ENCODE results near the gene FAM171A2. TPM values are rescaled to one million over a fixed set of nuclear protein-coding genes. Genes with fewer than 3 reads are reported as not detected.
A peak's percentile ranks its signal among the peaks of the same experiment; 100 is the strongest.

FAM171A2 gene
- total RNA-seq, 1 donor = 4.3 TPM

- Histone ChIP-seq H3K79me2 (ENCODE audit: insufficient read depth, low read length) (no peaks in the 10 kb centered on the region), H3K9me3 (ENCODE audit: low read depth, low read length) (no peaks in the 10 kb centered on the region), H3K4me1 (ENCODE audit: insufficient read depth, low read length) (peaks cover 9% of the 10 kb centered on the region), H3K27me3 (ENCODE audit: insufficient read depth, low read length) (peaks cover 16% of the 10 kb centered on the region), H2AFZ (ENCODE audit: low read length) (no peak overlapping the region), H3K4me3 (ENCODE audit: insufficient read depth, low read length) (no peak overlapping the region), H3K27ac (ENCODE audit: low read depth, low read length) (no peak overlapping the region), H3K4me2 (ENCODE audit: insufficient read depth, low read length) (no peak overlapping the region), H3K36me3 (ENCODE audit: insufficient read depth, low read length) (no peaks in the 10 kb centered on the region), H4K20me1 (ENCODE audit: insufficient read depth, low read length) (no peaks in the 10 kb centered on the region)
- TF ChIP-seq CTCF (IDR thresholded peaks at IDR 0.05; ENCODE audit: extremely low read depth, low read depth, low read length) = no peak
- no peak for DNase-seq (ENCODE audit: insufficient read length, low spot score, missing footprints)
Observed at GRCh38 chr17:44389723-44390202, 26.1 kb upstream of the FAM171A2 start.

- peaks cover 21% of the 10 kb centered on the region for H3K27me3 ChIP-seq (ENCODE audit: insufficient read depth, low read length)
- no peak for DNase-seq (ENCODE audit: insufficient read length, low spot score, missing footprints)
- H3K27ac ChIP-seq (ENCODE audit: low read depth, low read length) = no peak within 1 kb of the TSS
- H3K4me2 ChIP-seq (ENCODE audit: insufficient read depth, low read length) = no peak within 1 kb of the TSS
- no peak within 1 kb of the TSS for H2AFZ ChIP-seq (ENCODE audit: low read length)
- no peaks in the 10 kb centered on the region for H3K79me2 ChIP-seq (ENCODE audit: insufficient read depth, low read length)
- H3K4me1 ChIP-seq (ENCODE audit: insufficient read depth, low read length) = peaks cover 9% of the 10 kb centered on the region
- TF ChIP-seq CTCF (IDR thresholded peaks at IDR 0.05; ENCODE audit: extremely low read depth, low read depth, low read length) = no peak
- H3K36me3 ChIP-seq (ENCODE audit: insufficient read depth, low read length) = no peaks in the 10 kb centered on the region
- no peaks in the 10 kb centered on the region for H4K20me1 ChIP-seq (ENCODE audit: insufficient read depth, low read length)
- no peaks in the 10 kb centered on the region for H3K9me3 ChIP-seq (ENCODE audit: low read depth, low read length)
- no peak within 1 kb of the TSS for H3K4me3 ChIP-seq (ENCODE audit: insufficient read depth, low read length)
Observed at GRCh38 chr17:44389281-44389680, 25.6 kb upstream of the FAM171A2 start, which contains the start of gene ITGA2B. ITGA2B (minus strand) TSS chr17:44389649; CDS start chr17:44389473, 176 bp downstream.

GRCh38 chr17:44387804-44388203 is 24.2 kb upstream of the FAM171A2 start:
- TF ChIP-seq CTCF (IDR thresholded peaks at IDR 0.05; ENCODE audit: extremely low read depth, low read depth, low read length) = no peak
- H4K20me1 ChIP-seq (ENCODE audit: insufficient read depth, low read length) = no peaks in the 10 kb centered on the region
- no peak overlapping the region for H3K27ac ChIP-seq (ENCODE audit: low read depth, low read length)
- DNase-seq (ENCODE audit: insufficient read length, low spot score, missing footprints) = no peak
- no peak overlapping the region for H3K4me2 ChIP-seq (ENCODE audit: insufficient read depth, low read length)
- H3K79me2 ChIP-seq (ENCODE audit: insufficient read depth, low read length) = no peaks in the 10 kb centered on the region
- H3K9me3 ChIP-seq (ENCODE audit: low read depth, low read length) = no peaks in the 10 kb centered on the region
- no peaks in the 10 kb centered on the region for H3K36me3 ChIP-seq (ENCODE audit: insufficient read depth, low read length)
- peaks cover 32% of the 10 kb centered on the region for H3K27me3 ChIP-seq (ENCODE audit: insufficient read depth, low read length)
- H2AFZ ChIP-seq (ENCODE audit: low read length) = no peak overlapping the region
- no peak overlapping the region for H3K4me3 ChIP-seq (ENCODE audit: insufficient read depth, low read length)
- peaks cover 6% of the 10 kb centered on the region for H3K4me1 ChIP-seq (ENCODE audit: insufficient read depth, low read length)

- H3K79me2 ChIP-seq (ENCODE audit: insufficient read depth, low read length) = no peaks in the 10 kb centered on the region
- no peaks in the 10 kb centered on the region for H4K20me1 ChIP-seq (ENCODE audit: insufficient read depth, low read length)
- peak overlapping the region; percentile 69 for H3K4me3 ChIP-seq (ENCODE audit: insufficient read depth, low read length)
- no peak overlapping the region for H2AFZ ChIP-seq (ENCODE audit: low read length)
- no peaks in the 10 kb centered on the region for H3K9me3 ChIP-seq (ENCODE audit: low read depth, low read length)
- H3K4me2 ChIP-seq (ENCODE audit: insufficient read depth, low read length) = peak overlapping the region; percentile 83
- H3K4me1 ChIP-seq (ENCODE audit: insufficient read depth, low read length) = peaks cover 6% of the 10 kb centered on the region
- no peak for TF ChIP-seq CTCF (IDR thresholded peaks at IDR 0.05; ENCODE audit: extremely low read depth, low read depth, low read length)
- no peaks in the 10 kb centered on the region for H3K36me3 ChIP-seq (ENCODE audit: insufficient read depth, low read length)
- H3K27ac ChIP-seq (ENCODE audit: low read depth, low read length) = no peak overlapping the region
- DNase-seq (ENCODE audit: insufficient read length, low spot score, missing footprints) = no peak
- H3K27me3 ChIP-seq (ENCODE audit: insufficient read depth, low read length) = peaks cover 35% of the 10 kb centered on the region
Observed at GRCh38 chr17:44386182-44386525, 22.5 kb upstream of the FAM171A2 start.
